Tibial nerve (tissue), 4 donors: Measurements from ENCODE around the gene FAM136A. TPM values are rescaled to one million over a fixed set of nuclear protein-coding genes. Genes with fewer than 3 reads are reported as not detected.
A peak's percentile ranks its signal among the peaks of the same experiment; 100 is the strongest.

Source experiments
- DNase-seq, 2 donors: peaks; one replicate each; pipeline ENCODE4 v3.0.0-alpha.2; 2019; ENCODE audit warnings: low spot score in 2 of 2
- H3K27ac ChIP-seq, 4 donors: fragments of 200-600 bp; sonication (generic) in 3 of 4; one replicate each; pipeline ENCODE4 v1.5.1; 2017 to 2019; ENCODE audit warnings: mild to moderate bottlenecking in 1 of 4
- H3K27me3 ChIP-seq, 2 donors: fragments of 200-600 bp; sonication (generic) in 1 of 2; one replicate each; pipeline versions ENCODE4 v1.5.1 to v1.6.0; 2017 to 2019
- H3K36me3 ChIP-seq, 3 donors: fragments of 200-600 bp; sonication (generic); one replicate each; pipeline ENCODE4 v1.5.1; 2018 to 2019
- H3K4me1 ChIP-seq, 4 donors: fragments of 200-600 bp; sonication (generic) in 3 of 4; one replicate each; pipeline ENCODE4 v1.5.1; 2017 to 2019
- H3K4me3 ChIP-seq, 4 donors: fragments of 200-600 bp; sonication (generic) in 3 of 4; one replicate each; pipeline ENCODE4 v1.5.1; 2017 to 2019; ENCODE audit warnings: mild to moderate bottlenecking in 1 of 4, moderate library complexity in 1 of 4
- H3K9me3 ChIP-seq, 4 donors: fragments of 200-600 bp; sonication (generic) in 3 of 4; one replicate each; pipeline ENCODE4 v1.5.1; 2017 to 2019
- EP300 ChIP-seq, 2 donors: sonication (generic); formaldehyde crosslinking; IDR thresholded peaks; one replicate each; pipeline ENCODE4 v1.6.1; 2017; ENCODE audit warnings: antibody characterized with exemption in 2 of 2, mild to moderate bottlenecking in 1 of 2
- POLR2A ChIP-seq, 2 donors: fragments of 450-650 bp; IDR thresholded peaks; one replicate each; pipeline ENCODE4 v1.6.1; 2017; ENCODE audit warnings: antibody characterized with exemption in 2 of 2, mild to moderate bottlenecking in 2 of 2, moderate library complexity in 2 of 2
- WGBS, 2 donors: methylation state at CpG; one replicate each; pipeline ENCODE4 v1.1.5; 2018; 5-methylcytosine and 5-hydroxymethylcytosine counted together
- total RNA-seq, 4 donors: library from RNA; depleted of rRNA; stranded (reverse); fragments of >200 nt; gene quantifications; one replicate each; pipeline ENCODE4 v1.1.0, GENCODE V29; 2016
- TF ChIP-seq, protein P1 (sequence below), 5 experiments: fragments of 200-600 bp in 3 of 5; fragments of 450-650 bp in 2 of 5; sonication (generic) in 3 of 5; IDR thresholded peaks; one replicate each; pipeline ENCODE4 v1.5.1; 2016 to 2019; ENCODE audit warnings: antibody characterized with exemption in 5 of 5, mild to moderate bottlenecking in 3 of 5, moderate library complexity in 2 of 5

The FAM136A gene
- total RNA-seq: 10 to 100 TPM in 3 of 4 donors, 1 to 10 TPM in 1; 8.2 to 18.3 (median 13.5) TPM

DNA sequence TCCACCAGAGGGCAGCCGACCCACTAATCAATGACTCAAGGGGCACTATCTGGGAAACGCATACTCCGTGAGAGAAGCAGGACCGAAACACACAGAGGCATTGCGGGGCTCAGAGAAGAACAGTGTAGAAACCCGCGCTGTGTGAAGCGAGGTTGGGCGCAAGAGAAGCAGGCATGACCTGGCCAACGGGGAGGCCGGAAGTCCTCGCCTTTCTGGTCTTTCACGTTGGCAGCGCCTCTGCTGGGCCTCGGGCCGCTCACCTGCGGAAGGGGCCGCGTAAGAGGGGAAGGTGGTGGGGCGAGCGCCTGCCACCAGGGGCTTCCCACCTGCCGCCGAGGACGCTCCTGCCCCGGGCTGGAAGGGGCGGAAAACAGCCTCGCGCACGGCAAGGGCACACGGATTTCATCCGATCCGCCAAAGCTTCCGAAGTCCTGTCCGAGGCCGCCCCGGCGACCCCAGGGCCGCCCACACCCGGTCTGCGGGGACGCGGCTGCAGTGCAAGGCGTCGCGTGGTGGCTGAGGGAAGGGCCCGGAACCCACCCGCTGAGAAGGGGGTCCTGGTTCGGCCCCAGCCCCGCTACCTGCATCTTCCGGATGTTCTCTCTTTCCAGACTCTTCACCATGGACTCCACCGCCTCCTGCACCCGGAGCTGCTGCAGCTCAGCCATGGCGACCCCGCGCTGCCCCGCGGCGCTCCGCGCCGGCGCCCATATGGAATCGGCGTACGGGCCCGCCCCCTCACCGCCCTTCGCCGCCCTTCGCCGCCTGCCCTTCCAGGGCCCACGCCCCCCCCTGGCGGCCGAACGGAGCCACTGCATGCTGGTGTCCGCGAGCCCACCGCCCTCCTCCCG lies at the start of gene FAM136A:
FAM136A (minus strand) TSS at position 724 of the 851 bp plus-strand sequence; CDS start at position 668, 56 bp downstream.
- no peaks in the 10 kb centered on the region for H3K27me3 ChIP-seq
- TF ChIP-seq POLR2A (IDR thresholded peaks at IDR 0.05) (peak in 1 of 2 donors; percentile 20), EP300 (IDR thresholded peaks at IDR 0.05) (peak in 1 of 2 donors; percentile 34)
- TF ChIP-seq, protein P1, sequence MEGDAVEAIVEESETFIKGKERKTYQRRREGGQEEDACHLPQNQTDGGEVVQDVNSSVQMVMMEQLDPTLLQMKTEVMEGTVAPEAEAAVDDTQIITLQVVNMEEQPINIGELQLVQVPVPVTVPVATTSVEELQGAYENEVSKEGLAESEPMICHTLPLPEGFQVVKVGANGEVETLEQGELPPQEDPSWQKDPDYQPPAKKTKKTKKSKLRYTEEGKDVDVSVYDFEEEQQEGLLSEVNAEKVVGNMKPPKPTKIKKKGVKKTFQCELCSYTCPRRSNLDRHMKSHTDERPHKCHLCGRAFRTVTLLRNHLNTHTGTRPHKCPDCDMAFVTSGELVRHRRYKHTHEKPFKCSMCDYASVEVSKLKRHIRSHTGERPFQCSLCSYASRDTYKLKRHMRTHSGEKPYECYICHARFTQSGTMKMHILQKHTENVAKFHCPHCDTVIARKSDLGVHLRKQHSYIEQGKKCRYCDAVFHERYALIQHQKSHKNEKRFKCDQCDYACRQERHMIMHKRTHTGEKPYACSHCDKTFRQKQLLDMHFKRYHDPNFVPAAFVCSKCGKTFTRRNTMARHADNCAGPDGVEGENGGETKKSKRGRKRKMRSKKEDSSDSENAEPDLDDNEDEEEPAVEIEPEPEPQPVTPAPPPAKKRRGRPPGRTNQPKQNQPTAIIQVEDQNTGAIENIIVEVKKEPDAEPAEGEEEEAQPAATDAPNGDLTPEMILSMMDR (IDR thresholded peaks at IDR 0.05): peak; percentile 94 to 99 (median 97)
- peak within 1 kb of the TSS; percentile 85 to 88 (median 85) for H3K4me3 ChIP-seq
- DNase-seq: peak; percentile 57 to 62
- H3K4me1 ChIP-seq: peaks cover 0 to 17% (median 6%) of the 10 kb centered on the region in 4 donors
- 0 to 1% methylated on average over 57 to 59 of the region's 79 CpGs for WGBS, 2 donors
- H3K27ac ChIP-seq: peak within 1 kb of the TSS; percentile 47 to 90 (median 86)
- peaks cover 0 to 39% (median 0%) of the 10 kb centered on the region in 3 donors for H3K36me3 ChIP-seq
- H3K9me3 ChIP-seq: no peaks in the 10 kb centered on the region

DNA sequence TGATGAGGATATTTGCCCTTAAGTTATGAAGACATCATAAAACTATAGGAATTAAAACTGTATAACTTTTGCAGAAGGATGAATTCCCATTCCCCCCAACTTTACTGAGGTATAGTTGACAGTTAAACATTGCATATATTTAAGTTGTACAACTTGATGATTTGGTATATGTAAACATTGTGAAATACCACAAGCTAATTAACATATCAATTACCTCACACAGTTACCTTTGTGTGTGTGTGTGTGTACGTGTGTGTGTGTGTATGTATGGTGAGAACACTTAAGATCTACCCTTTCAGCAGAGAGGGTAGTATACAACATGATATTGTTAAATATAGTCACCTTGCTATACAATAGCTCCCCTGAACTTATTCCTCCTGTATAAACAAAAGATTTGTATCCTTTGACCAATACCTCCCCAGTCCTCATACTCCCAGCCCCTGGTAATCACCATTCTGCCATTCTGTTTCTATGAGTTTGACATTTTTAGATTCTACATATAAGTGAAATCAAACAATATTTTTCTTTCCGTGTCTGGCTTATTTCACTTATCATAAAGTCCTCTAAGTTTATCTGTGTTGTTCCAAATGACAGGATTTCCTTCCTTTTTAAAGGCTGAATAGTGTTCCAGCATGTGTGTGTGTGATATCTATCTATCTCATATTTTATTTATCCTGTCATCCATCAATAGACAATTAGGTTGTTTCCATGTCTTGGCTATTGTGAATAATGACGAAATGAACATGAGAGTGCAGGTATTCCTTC lies 48.2 kb upstream of the FAM136A start:
- TF ChIP-seq EP300 (IDR thresholded peaks at IDR 0.05) (no peak), POLR2A (IDR thresholded peaks at IDR 0.05) (no peak)
- TF ChIP-seq, protein P1 (IDR thresholded peaks at IDR 0.05): no peak

DNA sequence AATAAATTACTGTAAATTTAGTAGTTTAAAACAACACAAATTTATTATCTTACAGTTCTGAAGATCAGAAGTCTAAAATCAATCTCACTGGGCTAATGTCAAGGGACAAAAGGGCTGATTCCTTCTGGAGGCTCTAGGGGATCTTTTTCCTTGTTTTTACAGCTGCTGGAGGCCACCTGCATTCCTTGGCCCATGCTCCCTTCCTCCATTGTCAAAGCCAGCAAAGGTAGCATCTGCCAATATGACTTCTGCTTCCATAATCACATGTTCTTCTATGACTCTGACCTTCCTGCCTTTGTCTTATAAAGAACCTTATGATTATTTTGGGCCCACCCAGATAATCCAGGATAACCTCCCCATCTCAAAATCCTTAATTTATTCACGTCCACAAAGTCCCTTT lies 46.0 kb upstream of the FAM136A start:
- WGBS, 2 donors: 80 to 89% methylated on average over 1 of the region's 1 CpG
- no peak overlapping the region for H3K4me3 ChIP-seq
- no peak overlapping the region for H3K27ac ChIP-seq
- TF ChIP-seq EP300 (IDR thresholded peaks at IDR 0.05) (no peak), POLR2A (IDR thresholded peaks at IDR 0.05) (no peak)
- TF ChIP-seq, protein P1 (IDR thresholded peaks at IDR 0.05): no peak
- H3K36me3 ChIP-seq: no peaks in the 10 kb centered on the region
- H3K9me3 ChIP-seq: no peaks in the 10 kb centered on the region
- peaks cover 0 to 5% of the 10 kb centered on the region in 2 donors for H3K27me3 ChIP-seq
- DNase-seq: no peak
- no peaks in the 10 kb centered on the region for H3K4me1 ChIP-seq

More for the DNA sequence above, 48.2 kb upstream of the FAM136A start:
- H3K36me3 ChIP-seq: no peaks in the 10 kb centered on the region
- H3K9me3 ChIP-seq: no peaks in the 10 kb centered on the region
- H3K4me3 ChIP-seq: no peak overlapping the region
- WGBS, 2 donors: 65 to 75% methylated on average over 3 of the region's 3 CpGs
- H3K4me1 ChIP-seq: no peaks in the 10 kb centered on the region
- DNase-seq: no peak
- H3K27ac ChIP-seq: no peak overlapping the region
- H3K27me3 ChIP-seq: peaks cover 0 to 5% of the 10 kb centered on the region in 2 donors

DNA sequence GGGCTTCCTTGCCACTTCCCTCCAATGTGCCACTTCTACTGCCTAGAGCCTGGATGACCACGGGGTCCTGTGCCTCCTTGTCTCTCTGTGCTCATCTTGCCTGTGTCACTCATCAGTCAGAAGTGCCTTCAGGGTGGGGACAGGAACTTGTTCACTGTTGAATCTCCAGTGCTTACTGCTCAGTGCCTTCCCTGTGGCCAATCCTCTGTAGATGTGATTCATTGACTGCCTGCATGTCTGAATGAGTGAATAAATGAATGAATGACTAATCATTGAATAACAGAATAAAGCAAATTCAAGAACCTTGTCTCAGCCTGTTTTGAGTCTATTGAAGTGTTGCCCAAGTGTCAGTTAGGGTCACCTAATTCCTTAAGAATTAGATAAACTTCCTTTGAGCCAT lies 42.3 kb upstream of the FAM136A start:
- Histone ChIP-seq H3K27me3 (peaks cover 0 to 9% of the 10 kb centered on the region in 2 donors), H3K4me1 (no peaks in the 10 kb centered on the region), H3K9me3 (no peaks in the 10 kb centered on the region), H3K36me3 (no peaks in the 10 kb centered on the region), H3K4me3 (no peak overlapping the region), H3K27ac (no peak overlapping the region)
- WGBS, 2 donors: 38 to 79% methylated on average over 1 of the region's 1 CpG
- TF ChIP-seq POLR2A (IDR thresholded peaks at IDR 0.05): no peak
- TF ChIP-seq, protein P1 (IDR thresholded peaks at IDR 0.05): no peak
- no peak for TF ChIP-seq EP300 (IDR thresholded peaks at IDR 0.05)
- DNase-seq: no peak

DNA sequence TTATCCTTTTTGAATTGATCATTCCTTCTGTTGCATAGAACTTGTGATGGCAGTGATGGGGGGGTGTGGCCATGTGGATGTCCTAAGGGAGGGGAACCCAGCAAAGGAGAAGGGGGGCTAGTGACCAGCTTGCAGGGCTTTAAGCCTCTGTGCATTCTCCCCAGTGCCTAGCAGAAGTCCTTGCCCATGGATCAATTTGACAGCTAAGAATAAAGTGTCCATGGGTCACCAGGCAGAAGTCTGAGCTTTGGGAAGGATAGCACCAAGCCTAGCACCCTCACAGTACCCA lies 39.6 kb upstream of the FAM136A start:
- TF ChIP-seq, protein P1 (IDR thresholded peaks at IDR 0.05): no peak
- no peak for TF ChIP-seq EP300 (IDR thresholded peaks at IDR 0.05)
- no peak for TF ChIP-seq POLR2A (IDR thresholded peaks at IDR 0.05)

More for the DNA sequence above, 39.6 kb upstream of the FAM136A start:
- DNase-seq: no peak
- Histone ChIP-seq H3K4me1 (no peaks in the 10 kb centered on the region), H3K4me3 (no peak overlapping the region), H3K36me3 (no peaks in the 10 kb centered on the region), H3K9me3 (no peaks in the 10 kb centered on the region), H3K27me3 (peaks cover 0 to 3% of the 10 kb centered on the region in 2 donors), H3K27ac (no peak overlapping the region)
